IMR-90 (cell line): Measurements from ENCODE around the gene MXRA8. TPM values are rescaled to one million over a fixed set of nuclear protein-coding genes. Genes with fewer than 3 reads are reported as not detected.
A peak's percentile ranks its signal among the peaks of the same experiment; 100 is the strongest.

ENCODE experiments used
- ATAC-seq: fragments of 200-7000 bp; cut with Tn5 transposase; 2 replicates; pipeline ENCODE4 v1.9.1; 2020; ENCODE audit warnings: low read depth, mild to moderate bottlenecking, moderate library complexity
- BruUV-seq: library from RNA; stranded (reverse); fragments of 400-500 nt; replicated peaks from 2 replicates; lab custom pipeline; 2021; lab: Mats Ljungman, UMichigan
- CTCF ChIA-PET: fragments of 300-600 bp; formaldehyde crosslinking; extraction: SDS; loops from one replicate; lab custom pipeline; 2021; ENCODE audit warnings: antibody characterized with exemption; lab: Yijun Ruan, JAX
- POLR2A ChIA-PET: fragments of 300-600 bp; sonication (Branson Sonifier 250); formaldehyde crosslinking; loops from one replicate; lab custom pipeline; 2022; ENCODE audit warnings: antibody characterized with exemption; ENCODE audit not compliant: unreplicated experiment; lab: Charles Lee
- DNase-seq: peaks from one replicate; pipeline ENCODE4 v3.0.0; 2013
- H2AFZ ChIP-seq: replicated peaks from 2 replicates; pipeline ENCODE3; 2013; ENCODE audit warnings: low read length, mild to moderate bottlenecking; ENCODE audit not compliant: poor library complexity
- H2AK5ac ChIP-seq: 2 replicates; pipeline ENCODE4 v1.6.1; 2013; ENCODE audit warnings: low read depth, low read length, inconsistent platforms
- H2AK9ac ChIP-seq: replicated peaks from 2 replicates; pipeline ENCODE3; 2013; ENCODE audit warnings: mild to moderate bottlenecking, low read depth, low read length, moderate library complexity; ENCODE audit not compliant: poor library complexity
- H2BK120ac ChIP-seq: 2 replicates; pipeline ENCODE4 v1.6.1; 2013; ENCODE audit warnings: low read depth, low read length, inconsistent platforms
- H2BK15ac ChIP-seq: 3 replicates; pipeline ENCODE4 v1.6.1; 2013; ENCODE audit warnings: low read depth, low read length, inconsistent platforms
- H2BK20ac ChIP-seq: 2 replicates; pipeline ENCODE4 v1.6.1; 2013; ENCODE audit warnings: low read depth, mild to moderate bottlenecking, inconsistent platforms, low read length, moderate library complexity
- H2BK5ac ChIP-seq: 2 replicates; pipeline ENCODE4 v1.6.1; 2013; ENCODE audit warnings: mild to moderate bottlenecking, low read depth, low read length, inconsistent platforms; ENCODE audit not compliant: poor library complexity, severe bottlenecking
- H3K14ac ChIP-seq: replicated peaks from 2 replicates; pipeline ENCODE4 v1.6.1; 2013; ENCODE audit warnings: low read depth, low read length, inconsistent platforms
- H3K18ac ChIP-seq: 2 replicates; pipeline ENCODE4 v1.6.1; 2013; ENCODE audit warnings: low read depth, low read length, control low read depth
- H3K23ac ChIP-seq: 2 replicates; pipeline ENCODE4 v1.6.1; 2013; ENCODE audit warnings: low read depth, low read length, inconsistent platforms
- H3K27ac ChIP-seq: 2 replicates; pipeline ENCODE4 v1.5.1; 2013; ENCODE audit warnings: mild to moderate bottlenecking, control low read depth, low read length; ENCODE audit not compliant: insufficient read depth
- H3K27me3 ChIP-seq: 2 replicates; pipeline ENCODE4 v1.6.1; 2013; ENCODE audit warnings: low read length; ENCODE audit not compliant: control insufficient read depth, insufficient read depth
- H3K36me3 ChIP-seq: 2 replicates; pipeline ENCODE4 v1.6.1; 2013; ENCODE audit warnings: low read length, mixed read lengths; ENCODE audit not compliant: control insufficient read depth, insufficient read depth
- H3K4ac ChIP-seq: 2 replicates; pipeline ENCODE4 v1.6.1; 2013; ENCODE audit warnings: low read depth, low read length, inconsistent platforms
- H3K4me1 ChIP-seq: 2 replicates; pipeline ENCODE4 v1.6.1; 2013; ENCODE audit warnings: low read length, mixed read lengths; ENCODE audit not compliant: control insufficient read depth, insufficient read depth
- H3K4me2 ChIP-seq: 2 replicates; pipeline ENCODE4 v1.6.1; 2013; ENCODE audit warnings: low read depth, mild to moderate bottlenecking, control low read depth, low read length, moderate library complexity
- H3K4me3 ChIP-seq: 2 replicates; pipeline ENCODE4 v1.5.1; 2013; ENCODE audit warnings: low read depth, mild to moderate bottlenecking, control low read depth, low read length, moderate library complexity; ENCODE audit not compliant: insufficient read depth
- H3K56ac ChIP-seq: 2 replicates; pipeline ENCODE4 v1.6.1; 2013; ENCODE audit warnings: low read length, inconsistent platforms; ENCODE audit not compliant: insufficient read depth; ENCODE audit errors: extremely low read depth
- H3K79me1 ChIP-seq, 2 experiments: 2 replicates each; pipeline ENCODE4 v1.6.1; 2013; ENCODE audit warnings: low read length in 2 of 2, inconsistent platforms in 1 of 2, low read depth in 1 of 2
- H3K9ac ChIP-seq: 2 replicates; pipeline ENCODE4 v1.6.1; 2013; ENCODE audit warnings: low read depth, low read length, control low read depth
- H3K9me1 ChIP-seq: 2 replicates; pipeline ENCODE4 v1.6.1; 2013; ENCODE audit warnings: low read length, inconsistent platforms; ENCODE audit not compliant: insufficient read depth
- H3K9me3 ChIP-seq: 2 replicates; pipeline ENCODE4 v1.6.1; 2013; ENCODE audit warnings: low read length; ENCODE audit not compliant: control insufficient read depth, insufficient read depth
- H4K20me1 ChIP-seq: 2 replicates; pipeline ENCODE4 v1.6.1; 2013; ENCODE audit warnings: low read length, inconsistent platforms; ENCODE audit not compliant: insufficient read depth
- H4K5ac ChIP-seq: 2 replicates; pipeline ENCODE4 v1.6.1; 2013; ENCODE audit warnings: mild to moderate bottlenecking, low read depth, low read length, control low read depth
- H4K8ac ChIP-seq, 2 experiments: 2 replicates each; pipeline ENCODE4 v1.6.1; 2013; ENCODE audit warnings: low read depth in 2 of 2, low read length in 2 of 2, control low read depth in 1 of 2, inconsistent platforms in 1 of 2
- H4K91ac ChIP-seq: 2 replicates; pipeline ENCODE4 v1.6.1; 2013; ENCODE audit warnings: low read depth, low read length, inconsistent platforms; ENCODE audit not compliant: insufficient read depth
- CEBPB ChIP-seq: IDR thresholded peaks from 2 replicates; pipeline ENCODE4 v1.6.1; 2012; ENCODE audit warnings: low read depth, low read length, improper control_type of control experiment
- SMC3 ChIP-seq: fragments of 150-350 bp; IDR thresholded peaks from 2 replicates; pipeline ENCODE4 v1.6.1; 2016; ENCODE audit warnings: low read depth, mild to moderate bottlenecking, antibody characterized with exemption, low read length, moderate library complexity
- WGBS, 2 experiments: methylation state at CpG; one replicate each; pipeline versions ENCODE4 v1.1.5 to v1.1.7; 2013; ENCODE audit warnings: missing lambda C conversion rate in 2 of 2; ENCODE audit not compliant: insufficient read length in 1 of 2; ENCODE audit errors: extremely low coverage in 2 of 2; 5-methylcytosine and 5-hydroxymethylcytosine counted together
- dilution Hi-C: fragments of 300-500 bp; cut with HindIII; formaldehyde crosslinking; loops from one replicate; pipeline ENCODE4 v1.14.3; 2018; ENCODE audit warnings: low sequenced_read_pairs; ENCODE audit not compliant: unreplicated experiment
- in situ Hi-C: fragments of 300-500 bp; cut with MboI; formaldehyde crosslinking; loops from 3 replicates; pipeline ENCODE4 v1.14.3; 2019; ENCODE audit warnings: low sequenced_read_pairs, inconsistent platforms, mixed read lengths
- intact Hi-C: fragments of 100-400 bp; cut with micrococcal nuclease; formaldehyde crosslinking; loops from 2 replicates; pipeline ENCODE4 v1.10.0; 2022
- polyA plus RNA-seq, 3 experiments: library from polyadenylated mRNA; depleted of rRNA; stranded (reverse); fragments of >200 nt; gene quantifications; 2 replicates each; pipeline ENCODE4 v1.2.3, GENCODE V29; 2012; ENCODE audit warnings: low replicate concordance in 1 of 3
- total RNA-seq: library from RNA; depleted of rRNA; stranded (reverse); fragments of >200 nt; gene quantifications from 2 replicates; pipeline ENCODE4 v1.2.3, GENCODE V29; 2012

The MXRA8 gene
- total and polyA plus RNA-seq, 2 of the 4 experiments (the other 2 are of a cell fraction) = 92.5 to 469 TPM

- ChIA-PET CTCF (no interaction called here), POLR2A (no interaction called here)
- H3K4ac ChIP-seq = no peak overlapping the region
- H3K14ac ChIP-seq = no peak overlapping the region
- H3K4me3 ChIP-seq = no peak overlapping the region
- no peak overlapping the region for H4K5ac ChIP-seq
- H2AFZ ChIP-seq = no peak overlapping the region
- H2BK5ac ChIP-seq = no peak overlapping the region
- H3K23ac ChIP-seq = no peak overlapping the region
- no peak overlapping the region for H3K18ac ChIP-seq
- ATAC-seq = no peak
- H4K8ac ChIP-seq = no peak overlapping the region
- peaks cover under 1% of the 10 kb centered on the region; the same call in 1 of the 2 replicates for H3K9me1 ChIP-seq
- dilution Hi-C loops (no loop called here), intact Hi-C loops (no loop called here), in situ Hi-C loops (no loop called here)
- no peak for DNase-seq
- BruUV-seq = no TSS peak
- no peaks in the 10 kb centered on the region for H3K9me3 ChIP-seq
- no peak overlapping the region for H2BK20ac ChIP-seq
- peaks cover 18% of the 10 kb centered on the region for H3K36me3 ChIP-seq
- peaks cover 13% of the 10 kb centered on the region for H4K20me1 ChIP-seq
- H3K27me3 ChIP-seq = no peaks in the 10 kb centered on the region
- no peak overlapping the region for H3K9ac ChIP-seq
- H3K4me1 ChIP-seq = no peaks in the 10 kb centered on the region
- peak overlapping the region; percentile 16 for H2AK9ac ChIP-seq
- no peak overlapping the region for H3K4me2 ChIP-seq
- no peak overlapping the region for H3K56ac ChIP-seq
- no peak overlapping the region for H4K91ac ChIP-seq
- H2BK15ac ChIP-seq = no peak overlapping the region
- TF ChIP-seq CEBPB (no peak), SMC3 (no peak)
- no peak overlapping the region for H2BK120ac ChIP-seq
- 100% methylated on average over 3 of the region's 8 CpGs; no CpG with 5 or more reads in 1 of the 2 experiments for WGBS, 2 experiments
- H2AK5ac ChIP-seq = no peak overlapping the region
- no peak overlapping the region for H3K27ac ChIP-seq
- peaks cover 5 to 30% of the 10 kb centered on the region in 2 experiments for H3K79me1 ChIP-seq
Observed at GRCh38 chr1:1381294-1381693, 22.9 kb upstream of the MXRA8 start.
